H1 (cell line): Measurements from ENCODE around the gene CHD3.

Experiments used
- CEBPB ChIP-seq: IDR thresholded peaks from 2 replicates; pipeline ENCODE4 v1.6.1; 2012; ENCODE audit warnings: low read depth, low read length
- CREB1 ChIP-seq: IDR thresholded peaks from 2 replicates; pipeline ENCODE4 v1.6.1; 2012; ENCODE audit warnings: inconsistent platforms
- HDAC2 ChIP-seq, 2 experiments: fragments of 300-600 bp in 1 of 2; sonication (generic) in 1 of 2; IDR thresholded peaks; 2 replicates each; pipeline ENCODE4 v1.6.1; 2011 to 2012; ENCODE audit warnings: low read depth in 2 of 2, low read length in 2 of 2, mild to moderate bottlenecking in 2 of 2, moderate library complexity in 2 of 2, borderline replicate concordance in 1 of 2, inconsistent platforms in 1 of 2
- SIN3A ChIP-seq, 2 experiments: IDR thresholded peaks in 1 of 2; conservative IDR thresholded peaks in 1 of 2; 2 replicates each; pipeline ENCODE4 v1.6.1; 2011 to 2012; ENCODE audit warnings: low read length in 2 of 2, improper control_type of control experiment in 1 of 2, low read depth in 1 of 2, mild to moderate bottlenecking in 1 of 2
- TF ChIP-seq, protein P1 (sequence below), 3 experiments: IDR thresholded peaks; 1 replicate in 2 of 3; 2 replicates in 1 of 3; pipeline versions ENCODE4 v1.5.1 to v1.6.1; 2011; ENCODE audit warnings: low read length in 3 of 3, mild to moderate bottlenecking in 3 of 3, inconsistent platforms in 2 of 3, low read depth in 1 of 3, moderate library complexity in 1 of 3; ENCODE audit not compliant: insufficient read depth in 1 of 3; ENCODE audit errors: control extremely low read depth in 1 of 3

DNA sequence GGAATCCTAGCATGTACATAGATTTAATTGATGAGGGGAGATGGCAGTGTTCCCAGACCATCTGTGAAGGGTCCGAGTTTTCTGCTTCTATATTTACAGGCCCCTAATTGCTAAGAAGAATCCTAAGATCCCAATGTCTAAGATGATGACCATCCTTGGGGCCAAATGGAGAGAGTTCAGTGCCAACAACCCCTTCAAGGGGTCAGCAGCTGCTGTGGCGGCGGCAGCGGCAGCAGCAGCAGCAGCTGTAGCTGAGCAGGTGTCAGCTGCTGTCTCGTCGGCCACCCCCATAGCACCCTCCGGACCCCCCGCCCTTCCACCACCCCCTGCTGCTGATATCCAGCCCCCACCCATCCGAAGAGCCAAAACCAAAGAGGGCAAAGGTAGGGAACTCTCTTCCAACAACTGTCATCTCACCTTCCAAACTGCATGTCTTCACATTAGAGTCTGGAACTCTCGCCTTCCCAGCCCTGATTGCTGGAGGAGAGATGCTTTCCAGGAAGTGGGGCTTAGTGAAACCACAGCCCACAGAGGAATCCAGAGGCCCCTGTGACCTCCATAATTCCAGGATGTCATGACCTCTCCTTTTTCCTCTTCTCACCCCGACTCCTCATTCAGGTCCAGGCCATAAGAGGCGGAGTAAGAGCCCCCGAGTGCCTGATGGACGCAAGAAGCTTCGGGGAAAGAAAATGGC, 4.7 kb downstream of the CHD3 start:
- TF ChIP-seq, protein P1, sequence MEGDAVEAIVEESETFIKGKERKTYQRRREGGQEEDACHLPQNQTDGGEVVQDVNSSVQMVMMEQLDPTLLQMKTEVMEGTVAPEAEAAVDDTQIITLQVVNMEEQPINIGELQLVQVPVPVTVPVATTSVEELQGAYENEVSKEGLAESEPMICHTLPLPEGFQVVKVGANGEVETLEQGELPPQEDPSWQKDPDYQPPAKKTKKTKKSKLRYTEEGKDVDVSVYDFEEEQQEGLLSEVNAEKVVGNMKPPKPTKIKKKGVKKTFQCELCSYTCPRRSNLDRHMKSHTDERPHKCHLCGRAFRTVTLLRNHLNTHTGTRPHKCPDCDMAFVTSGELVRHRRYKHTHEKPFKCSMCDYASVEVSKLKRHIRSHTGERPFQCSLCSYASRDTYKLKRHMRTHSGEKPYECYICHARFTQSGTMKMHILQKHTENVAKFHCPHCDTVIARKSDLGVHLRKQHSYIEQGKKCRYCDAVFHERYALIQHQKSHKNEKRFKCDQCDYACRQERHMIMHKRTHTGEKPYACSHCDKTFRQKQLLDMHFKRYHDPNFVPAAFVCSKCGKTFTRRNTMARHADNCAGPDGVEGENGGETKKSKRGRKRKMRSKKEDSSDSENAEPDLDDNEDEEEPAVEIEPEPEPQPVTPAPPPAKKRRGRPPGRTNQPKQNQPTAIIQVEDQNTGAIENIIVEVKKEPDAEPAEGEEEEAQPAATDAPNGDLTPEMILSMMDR (IDR thresholded peaks at IDR 0.05; ENCODE audit: control extremely low read depth in 1 of 3, insufficient read depth in 1 of 3, low read depth in 1 of 3, low read length in 3 of 3) = no peak
- no peak for TF ChIP-seq CEBPB
- no peak for TF ChIP-seq HDAC2 (IDR thresholded peaks at IDR 0.05; ENCODE audit: borderline replicate concordance in 1 of 2, low read depth in 2 of 2, low read length in 2 of 2)
- TF ChIP-seq SIN3A (conservative IDR thresholded peaks at IDR 0.05 in 1 of 2, IDR thresholded peaks at IDR 0.05 in 1 of 2; ENCODE audit: low read depth in 1 of 2, low read length in 2 of 2) = no peak
- no peak for TF ChIP-seq CREB1
